ENCODE measurements around the gene MICB.

- TF ChIP-seq POLR2AphosphoS5 (IDR thresholded peaks at IDR 0.05), result no peak
- no peak for TF ChIP-seq CTCF (IDR thresholded peaks at IDR 0.05)
Observed at GRCh38 chr6:31547727-31548543, 50.0 kb downstream of the MICB start.

Data from sigmoid colon (tissue), 4 donors.